LNCaP clone FGC (cell line): ENCODE data around the gene LMO7.

ENCODE experiments used
- DNase-seq: peaks from one replicate; pipeline ENCODE4 v3.0.0-alpha.2; 2011; ENCODE audit warnings: low read depth
- H3K4me3 ChIP-seq: 2 replicates; pipeline ENCODE4 v1.5.1; 2011; ENCODE audit warnings: mild to moderate bottlenecking, low read depth, low read length, control low read depth
- CTCF ChIP-seq: IDR thresholded peaks from 2 replicates; pipeline ENCODE4 v1.5.1; 2012; ENCODE audit warnings: mild to moderate bottlenecking; ENCODE audit not compliant: control insufficient read depth, insufficient read depth; ENCODE audit errors: extremely low read depth

LMO7 gene

DNA sequence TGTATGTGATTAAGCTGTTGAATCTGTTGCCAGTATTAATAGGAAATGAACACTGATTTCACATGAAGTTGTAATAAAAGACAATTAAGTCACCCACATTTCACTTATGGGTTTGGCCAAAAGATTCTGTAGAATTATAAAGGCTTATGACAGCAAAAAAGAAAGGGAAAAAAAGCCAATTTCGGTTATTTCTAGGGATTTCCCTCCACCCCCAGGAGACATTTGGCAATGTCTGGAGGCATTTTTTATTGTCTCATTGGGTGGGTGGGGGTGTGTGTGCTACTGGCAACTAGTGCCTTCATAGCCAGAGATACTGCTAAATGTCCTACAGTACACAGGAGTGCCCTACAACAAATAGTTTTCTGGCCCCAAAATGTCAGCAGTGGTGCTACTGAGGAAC, 175.7 kb downstream of the LMO7 start:
- no peak for TF ChIP-seq CTCF
- no peak for DNase-seq
- H3K4me3 ChIP-seq: no peak overlapping the region

DNA sequence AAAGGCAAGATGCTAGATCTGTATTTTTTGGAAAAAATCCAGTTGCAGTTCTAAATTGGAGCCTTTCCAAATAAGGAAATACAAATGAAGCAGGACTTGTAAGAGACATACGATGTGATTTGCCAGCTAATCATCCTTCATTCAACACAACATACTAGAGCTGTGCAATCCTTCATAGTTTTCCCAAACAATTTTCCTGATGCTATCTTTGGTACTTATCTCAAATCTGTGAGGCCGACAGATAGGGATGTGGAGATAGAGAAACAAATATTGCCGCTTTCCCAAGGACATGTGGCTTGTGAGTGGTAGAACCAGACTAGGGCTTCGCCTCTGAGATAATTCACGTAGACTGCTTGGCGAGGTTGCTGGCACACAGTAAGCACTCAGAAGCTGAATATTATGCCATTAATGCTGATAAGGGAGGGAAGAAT, 176.6 kb downstream of the LMO7 start:
- peak; percentile 17 for DNase-seq
- no peak for TF ChIP-seq CTCF

GRCh38 chr13:75813323-75813722, 177.2 kb downstream of the LMO7 start:
- TF ChIP-seq CTCF: no peak
- no peak overlapping the region for H3K4me3 ChIP-seq
- DNase-seq: no peak

More for the DNA sequence above, 176.6 kb downstream of the LMO7 start:
- H3K4me3 ChIP-seq: no peak overlapping the region

DNA sequence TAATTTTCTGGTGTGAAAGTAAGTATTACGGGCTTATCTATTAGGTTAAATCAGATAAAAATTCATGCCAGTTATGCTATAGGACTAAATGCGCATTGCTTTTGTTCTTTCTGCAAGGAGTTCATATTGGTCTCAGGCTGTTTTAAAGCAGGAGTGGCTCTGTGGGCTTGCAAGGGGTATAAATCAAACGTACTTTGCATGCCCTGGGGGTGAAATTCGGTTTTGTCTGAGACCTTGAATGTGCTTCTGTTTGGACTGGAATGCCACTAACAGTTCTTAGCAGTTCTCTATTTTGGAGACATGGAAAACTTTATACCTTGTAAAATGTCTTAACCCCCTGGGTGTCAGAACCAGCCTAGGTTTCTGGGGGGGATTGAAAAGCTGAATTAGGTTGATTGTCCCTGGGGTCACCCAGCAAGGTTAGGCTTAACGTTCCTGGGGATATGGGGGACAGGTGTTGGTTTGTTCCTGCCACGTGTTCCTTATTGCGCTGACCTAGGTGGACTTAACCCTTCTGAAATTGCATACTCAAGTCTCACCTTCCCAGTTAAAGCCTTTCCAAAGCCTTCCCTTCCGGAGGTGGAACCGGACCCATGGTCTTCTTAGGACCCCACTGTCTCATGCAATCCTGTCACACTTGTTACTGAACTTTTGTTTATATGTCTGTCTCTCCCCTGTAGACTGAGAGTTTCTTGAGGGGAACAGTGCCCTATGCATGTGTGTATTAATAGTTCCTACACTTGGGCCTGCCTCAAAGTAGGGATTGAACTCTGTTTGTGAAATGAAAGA, 182.2 kb downstream of the LMO7 start:
- no peak for DNase-seq
- no peak for TF ChIP-seq CTCF
- H3K4me3 ChIP-seq: no peak overlapping the region

DNA sequence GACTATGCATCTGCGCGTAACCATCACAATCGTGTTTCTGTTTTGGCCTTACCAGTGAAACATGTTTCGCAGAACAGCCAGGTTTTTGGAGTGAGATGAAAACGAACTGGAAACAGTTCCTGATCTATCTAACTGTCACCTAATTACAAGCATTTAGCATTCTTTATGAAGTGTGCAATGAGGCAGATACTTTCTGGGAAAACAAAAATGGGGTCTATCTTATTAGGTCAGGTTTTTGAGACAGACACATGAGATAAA, 182.8 kb downstream of the LMO7 start:
- H3K4me3 ChIP-seq: no peak overlapping the region
- TF ChIP-seq CTCF: no peak
- DNase-seq: no peak

- H3K4me3 ChIP-seq: no peak overlapping the region
- TF ChIP-seq CTCF: no peak
- no peak for DNase-seq
Measured at GRCh38 chr13:75825161-75825560, 189.0 kb downstream of the LMO7 start.

DNA sequence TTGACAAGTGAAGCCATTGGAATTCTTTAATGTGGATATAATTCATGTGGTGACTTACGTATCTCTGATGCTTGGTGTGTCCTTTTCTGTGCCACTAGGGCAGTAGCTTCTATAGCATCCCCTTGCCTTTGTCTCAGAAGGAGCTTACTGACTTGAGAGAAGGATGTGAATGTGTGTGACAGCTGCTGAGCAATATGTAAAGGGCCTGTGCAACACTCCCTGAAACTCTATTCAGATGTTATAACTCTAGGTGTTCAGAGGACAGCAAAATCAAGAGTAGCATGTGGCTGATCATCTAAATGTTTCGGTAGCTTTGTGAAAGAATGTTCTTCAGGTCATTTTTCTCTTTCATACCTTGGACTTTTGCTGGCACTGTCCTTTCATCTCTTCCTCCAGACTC, 189.5 kb downstream of the LMO7 start:
- H3K4me3 ChIP-seq: no peak overlapping the region
- DNase-seq: no peak
- TF ChIP-seq CTCF: no peak
